Adipocyte (in vitro differentiated cells): Measurements from ENCODE around the gene OR5L2.
"Not testable (repeated sequence)": the region's sequence is repeated elsewhere in the genome, so short reads cannot be mapped to it uniquely, and the experiment has no call there.

Experiments
- DNase-seq: peaks from one replicate; pipeline ENCODE4 v3.0.0-alpha.2; 2015; ENCODE audit warnings: low read depth
- H3K27me3 ChIP-seq: replicated peaks from 2 replicates; pipeline ENCODE4 v1.7.0; 2013; ENCODE audit warnings: mild to moderate bottlenecking, low read length, moderate library complexity; ENCODE audit not compliant: control insufficient read depth, insufficient read depth
- H3K36me3 ChIP-seq: 2 replicates; pipeline ENCODE4 v1.7.0; 2013; ENCODE audit warnings: low read length, mild to moderate bottlenecking, moderate library complexity; ENCODE audit not compliant: control insufficient read depth, insufficient read depth, severe bottlenecking
- H3K4me1 ChIP-seq: 2 replicates; pipeline ENCODE4 v1.7.0; 2013; ENCODE audit warnings: mild to moderate bottlenecking, low read length, moderate library complexity; ENCODE audit not compliant: control insufficient read depth, insufficient read depth
- H3K4me3 ChIP-seq: 2 replicates; pipeline ENCODE4 v1.7.0; 2013; ENCODE audit warnings: mild to moderate bottlenecking, low read length, moderate library complexity
- H3K9ac ChIP-seq: 2 replicates; pipeline ENCODE4 v1.7.0; 2013; ENCODE audit warnings: mild to moderate bottlenecking, low read length, moderate library complexity
- H3K9me3 ChIP-seq: 2 replicates; pipeline ENCODE4 v1.7.0; 2013; ENCODE audit warnings: mild to moderate bottlenecking, low read length, moderate library complexity; ENCODE audit not compliant: control insufficient read depth

OR5L2 gene

DNA sequence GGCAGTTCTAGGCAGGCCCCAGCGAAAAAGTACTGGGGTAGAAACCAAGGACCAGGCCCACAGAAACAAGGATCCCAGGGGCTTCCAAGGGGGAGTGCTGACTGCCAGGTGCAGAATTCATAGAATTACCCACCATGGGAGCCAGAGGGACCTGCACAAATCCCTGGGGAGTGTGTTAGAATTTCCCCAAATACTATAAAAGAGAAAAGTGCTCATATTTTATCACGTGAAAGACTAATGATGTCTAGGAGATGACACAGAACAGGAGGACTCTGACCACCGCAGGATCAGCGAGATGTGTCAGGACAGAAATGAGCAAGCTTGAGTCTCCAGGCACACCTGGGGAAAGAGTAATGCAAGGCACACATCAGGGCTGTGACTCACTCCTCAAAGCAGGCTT lies 40.3 kb downstream of the OR5L2 start:
- H3K27me3 ChIP-seq, DNase-seq, H3K36me3 ChIP-seq, H3K4me1 ChIP-seq, H3K9ac ChIP-seq, H3K9me3 ChIP-seq, H3K4me3 ChIP-seq: not testable (repeated sequence)

DNA sequence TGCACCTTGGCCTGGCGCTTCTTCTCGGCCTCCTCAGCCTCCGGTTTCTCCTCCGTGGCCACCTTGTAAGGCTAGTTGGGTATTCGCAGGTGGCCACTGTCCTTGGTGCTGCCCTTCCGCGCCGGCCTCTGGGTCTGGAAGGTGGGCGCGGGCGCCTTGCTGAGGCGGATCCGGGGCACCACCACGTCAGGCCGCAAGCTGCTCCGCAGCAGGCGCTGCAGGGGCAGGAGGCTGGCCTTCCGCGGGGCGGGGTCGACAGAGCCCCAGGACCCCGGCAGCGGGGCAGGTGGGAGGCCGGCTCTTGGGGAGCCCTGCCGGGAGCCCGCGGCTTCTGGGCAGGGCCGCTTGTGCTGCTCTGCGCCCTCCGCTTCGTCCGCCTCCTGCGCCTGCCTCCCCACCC lies 45.7 kb downstream of the OR5L2 start:
- H3K36me3 ChIP-seq, DNase-seq: not testable (repeated sequence)

DNA sequence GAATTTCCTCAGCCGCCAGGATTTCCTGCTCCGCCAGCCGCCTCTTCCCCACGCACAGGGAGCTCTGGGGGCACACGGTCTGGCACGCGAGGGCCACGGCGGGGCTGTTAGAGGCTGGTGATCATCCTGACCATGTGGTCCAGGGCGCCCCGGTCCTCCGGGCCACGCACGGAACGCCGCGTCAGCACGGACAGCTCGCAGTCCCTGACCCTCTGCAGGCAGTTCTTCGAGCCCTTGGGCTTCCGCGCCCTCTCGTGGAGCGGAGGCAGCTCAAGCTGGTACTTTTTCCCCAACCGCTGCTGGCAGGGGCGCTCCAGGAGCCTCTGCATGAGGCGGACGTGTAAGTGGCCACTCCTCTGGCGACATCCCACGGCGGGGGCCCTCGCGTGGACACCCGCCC lies 46.1 kb downstream of the OR5L2 start:
- H3K4me1 ChIP-seq: not testable (repeated sequence)

More for the DNA sequence above, 45.7 kb downstream of the OR5L2 start:
- H3K4me1 ChIP-seq, H3K9me3 ChIP-seq, H3K27me3 ChIP-seq, H3K9ac ChIP-seq, H3K4me3 ChIP-seq: not testable (repeated sequence)

More for the DNA sequence above, 46.1 kb downstream of the OR5L2 start:
- H3K9me3 ChIP-seq, H3K36me3 ChIP-seq, H3K9ac ChIP-seq, H3K27me3 ChIP-seq, DNase-seq, H3K4me3 ChIP-seq: not testable (repeated sequence)
